Colonic mucosa (tissue), 4 donors: ENCODE results near the gene ECEL1. TPM values are rescaled to one million over a fixed set of nuclear protein-coding genes. Genes with fewer than 3 reads are reported as not detected.
"Not testable (repeated sequence)": the region's sequence is repeated elsewhere in the genome, so short reads cannot be mapped to it uniquely, and the experiment has no call there.

Source experiments
- DNase-seq: peaks from one replicate; pipeline ENCODE4 v3.0.0-alpha.2; 2020
- H3K27ac ChIP-seq: fragments of 200-600 bp; one replicate; pipeline ENCODE4 v1.8.0; 2021
- H3K27me3 ChIP-seq: fragments of 200-600 bp; one replicate; pipeline ENCODE4 v1.8.0; 2021
- H3K36me3 ChIP-seq: fragments of 200-600 bp; one replicate; pipeline ENCODE4 v1.8.0; 2021
- H3K4me1 ChIP-seq: fragments of 200-600 bp; one replicate; pipeline ENCODE4 v1.8.0; 2021; ENCODE audit warnings: mild to moderate bottlenecking
- H3K4me3 ChIP-seq: fragments of 200-600 bp; one replicate; pipeline ENCODE4 v1.8.0; 2021
- H3K9ac ChIP-seq, 2 donors: one replicate each; pipeline ENCODE4 v1.7.0; 2013; ENCODE audit warnings: control low read depth in 2 of 2, low read depth in 2 of 2, low read length in 2 of 2
- H3K9me3 ChIP-seq: fragments of 200-600 bp; one replicate; pipeline ENCODE4 v1.8.0; 2021
- intact Hi-C: fragments of 100-400 bp; cut with DNase I; formaldehyde crosslinking; loops from one replicate; pipeline ENCODE4 v1.14.1; 2022
- total RNA-seq, 2 donors: library from RNA; stranded (reverse); fragmentation: NEBNext Ultra II Directional in 1 of 2; extraction: Animal tissue kit (Norgen Biotek cat#: 25700) in 1 of 2; gene quantifications; one replicate each; pipeline ENCODE4 v1.2.1, GENCODE V29; 2021
- TF ChIP-seq, protein P1 (sequence below): fragments of 200-600 bp; IDR thresholded peaks from one replicate; pipeline ENCODE4 v1.8.0; 2022; ENCODE audit warnings: antibody characterized with exemption, mild to moderate bottlenecking
- donor health status: healthy.
- donor health status: DM: no; HTN: no; CAD: no.
- donor health status: DM: no; HTN: no; CAD: no.

ECEL1 gene
- total RNA-seq, 2 donors from 2014 or later: 0.12 to 0.40 TPM

DNA sequence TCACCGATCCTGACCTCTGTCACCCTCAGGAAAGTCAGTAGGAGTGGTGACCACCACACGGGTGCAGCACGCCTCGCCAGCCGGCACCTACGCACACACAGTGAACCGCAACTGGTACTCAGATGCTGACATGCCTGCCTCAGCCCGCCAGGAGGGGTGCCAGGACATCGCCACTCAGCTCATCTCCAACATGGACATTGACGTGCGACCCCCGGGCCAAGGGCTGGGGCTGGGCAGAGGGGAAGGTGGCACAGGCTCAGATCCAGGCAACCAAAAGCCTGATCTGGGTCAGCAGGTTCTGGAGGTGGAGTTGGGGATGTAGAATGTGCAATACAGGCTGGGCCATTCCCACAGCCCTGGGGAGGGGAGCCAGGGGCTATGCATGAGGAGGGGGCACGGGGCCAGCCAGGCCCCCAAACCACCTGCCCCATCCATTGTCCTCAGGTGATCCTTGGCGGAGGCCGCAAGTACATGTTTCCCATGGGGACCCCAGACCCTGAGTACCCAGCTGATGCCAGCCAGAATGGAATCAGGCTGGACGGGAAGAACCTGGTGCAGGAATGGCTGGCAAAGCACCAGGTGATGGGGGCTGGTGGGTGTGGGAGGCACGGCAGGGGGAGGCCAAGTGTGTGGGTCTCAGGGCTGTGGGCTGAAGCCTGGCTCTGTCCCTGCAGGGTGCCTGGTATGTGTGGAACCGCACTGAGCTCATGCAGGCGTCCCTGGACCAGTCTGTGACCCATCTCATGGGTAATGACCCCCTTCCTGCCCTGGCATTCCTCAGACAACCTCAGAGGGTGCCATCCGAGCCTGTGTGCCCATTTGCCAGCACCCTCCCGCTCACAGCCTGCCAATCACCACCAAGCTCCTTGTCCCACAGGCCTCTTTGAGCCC, 30.3 kb downstream of the ECEL1 start:
- H3K4me1 ChIP-seq: no peaks in the 10 kb centered on the region
- no peaks in the 10 kb centered on the region for H3K9me3 ChIP-seq
- H3K27ac ChIP-seq: no peak overlapping the region
- H3K36me3 ChIP-seq: no peaks in the 10 kb centered on the region
- TF ChIP-seq, protein P1, sequence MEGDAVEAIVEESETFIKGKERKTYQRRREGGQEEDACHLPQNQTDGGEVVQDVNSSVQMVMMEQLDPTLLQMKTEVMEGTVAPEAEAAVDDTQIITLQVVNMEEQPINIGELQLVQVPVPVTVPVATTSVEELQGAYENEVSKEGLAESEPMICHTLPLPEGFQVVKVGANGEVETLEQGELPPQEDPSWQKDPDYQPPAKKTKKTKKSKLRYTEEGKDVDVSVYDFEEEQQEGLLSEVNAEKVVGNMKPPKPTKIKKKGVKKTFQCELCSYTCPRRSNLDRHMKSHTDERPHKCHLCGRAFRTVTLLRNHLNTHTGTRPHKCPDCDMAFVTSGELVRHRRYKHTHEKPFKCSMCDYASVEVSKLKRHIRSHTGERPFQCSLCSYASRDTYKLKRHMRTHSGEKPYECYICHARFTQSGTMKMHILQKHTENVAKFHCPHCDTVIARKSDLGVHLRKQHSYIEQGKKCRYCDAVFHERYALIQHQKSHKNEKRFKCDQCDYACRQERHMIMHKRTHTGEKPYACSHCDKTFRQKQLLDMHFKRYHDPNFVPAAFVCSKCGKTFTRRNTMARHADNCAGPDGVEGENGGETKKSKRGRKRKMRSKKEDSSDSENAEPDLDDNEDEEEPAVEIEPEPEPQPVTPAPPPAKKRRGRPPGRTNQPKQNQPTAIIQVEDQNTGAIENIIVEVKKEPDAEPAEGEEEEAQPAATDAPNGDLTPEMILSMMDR: no peak
- H3K27me3 ChIP-seq: peaks cover 4% of the 10 kb centered on the region
- no peak overlapping the region for H3K4me3 ChIP-seq
- intact Hi-C loops: no loop called here
- H3K9ac ChIP-seq: no peak overlapping the region
- DNase-seq: no peak

DNA sequence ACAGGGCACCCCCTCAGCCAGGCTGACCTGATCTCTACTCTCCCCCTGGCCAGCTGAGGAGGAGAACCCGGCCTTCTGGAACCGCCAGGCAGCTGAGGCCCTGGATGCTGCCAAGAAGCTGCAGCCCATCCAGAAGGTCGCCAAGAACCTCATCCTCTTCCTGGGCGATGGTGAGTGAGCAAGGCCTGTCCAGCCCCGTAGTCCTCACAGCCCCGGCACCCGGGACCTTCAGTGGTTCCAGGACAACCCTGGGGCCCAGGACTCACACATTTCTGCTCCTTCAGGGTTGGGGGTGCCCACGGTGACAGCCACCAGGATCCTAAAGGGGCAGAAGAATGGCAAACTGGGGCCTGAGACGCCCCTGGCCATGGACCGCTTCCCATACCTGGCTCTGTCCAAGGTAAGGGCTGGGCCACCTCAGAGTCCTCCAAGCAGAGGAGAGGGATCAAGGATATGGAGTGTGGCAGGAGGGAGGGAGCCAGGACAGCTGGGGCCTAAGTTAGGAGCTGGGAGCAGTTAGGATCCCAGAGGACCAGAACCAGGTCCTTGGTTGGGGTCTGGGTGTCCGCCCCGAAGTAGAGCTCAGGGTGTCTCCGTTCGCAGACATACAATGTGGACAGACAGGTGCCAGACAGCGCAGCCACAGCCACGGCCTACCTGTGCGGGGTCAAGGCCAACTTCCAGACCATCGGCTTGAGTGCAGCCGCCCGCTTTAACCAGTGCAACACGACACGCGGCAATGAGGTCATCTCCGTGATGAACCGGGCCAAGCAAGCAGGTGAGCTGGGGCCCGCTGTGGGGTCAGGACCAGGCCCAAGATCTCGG, 31.1 kb downstream of the ECEL1 start:
- Histone ChIP-seq H3K27ac (no peak overlapping the region), H3K36me3 (no peaks in the 10 kb centered on the region), H3K9ac (no peak overlapping the region), H3K27me3 (peaks cover 4% of the 10 kb centered on the region), H3K4me1 (no peaks in the 10 kb centered on the region), H3K9me3 (no peaks in the 10 kb centered on the region), H3K4me3 (no peak overlapping the region)
- TF ChIP-seq, protein P1: no peak
- intact Hi-C loops: no loop called here
- DNase-seq: no peak

- TF ChIP-seq, protein P1: no peak
- Histone ChIP-seq H3K27me3 (peaks cover 4% of the 10 kb centered on the region), H3K4me3 (no peak within 1 kb of the TSS), H3K4me1 (no peaks in the 10 kb centered on the region), H3K9me3 (no peaks in the 10 kb centered on the region), H3K9ac (no peak within 1 kb of the TSS), H3K27ac (no peak within 1 kb of the TSS), H3K36me3 (no peaks in the 10 kb centered on the region)
- DNase-seq: peak; percentile 91
- intact Hi-C loops: no loop called here
Observed at GRCh38 chr2:232455426-232456255, 32.0 kb downstream of the ECEL1 start, which contains the start of gene ALPI. Gene ALPI (plus strand): TSS chr2:232456153. CDS start chr2:232456200, 47 bp downstream.

- no peak overlapping the region for H3K4me3 ChIP-seq
- DNase-seq: no peak
- peaks cover 4% of the 10 kb centered on the region for H3K27me3 ChIP-seq
- no peak overlapping the region for H3K9ac ChIP-seq
- no peak overlapping the region for H3K27ac ChIP-seq
- H3K9me3 ChIP-seq: no peaks in the 10 kb centered on the region
- TF ChIP-seq, protein P1: no peak
- no peaks in the 10 kb centered on the region for H3K36me3 ChIP-seq
- H3K4me1 ChIP-seq: no peaks in the 10 kb centered on the region
- intact Hi-C loops: no loop called here
Observed at GRCh38 chr2:232454630-232455029, 33.0 kb downstream of the ECEL1 start.

DNA sequence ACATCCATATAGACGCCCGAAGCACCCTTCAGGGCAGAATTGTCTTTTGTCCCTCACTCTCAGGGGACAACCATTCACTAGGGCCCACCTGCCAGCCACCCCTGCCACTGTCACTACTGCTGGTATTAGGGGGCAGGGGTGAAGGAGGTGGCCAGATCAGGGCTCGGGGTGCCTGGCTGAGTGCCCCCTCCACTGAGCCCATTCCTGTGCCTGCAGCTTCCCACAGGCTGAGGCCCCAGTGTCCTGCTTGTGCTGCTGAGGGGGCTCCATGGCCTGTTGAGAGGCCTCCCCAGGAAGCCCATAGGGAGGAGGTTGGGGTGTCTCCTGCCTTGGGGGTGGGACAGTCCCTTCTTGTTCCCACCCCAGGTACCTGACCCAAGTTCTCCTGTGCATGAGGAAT, 36.0 kb downstream of the ECEL1 start:
- H3K27me3 ChIP-seq, H3K4me1 ChIP-seq, H3K27ac ChIP-seq, intact Hi-C loops, H3K4me3 ChIP-seq, DNase-seq, H3K36me3 ChIP-seq, H3K9me3 ChIP-seq, H3K9ac ChIP-seq: not testable (repeated sequence)
